NCI-H1417 (cell line): Measurements from ENCODE around the gene KCNIP4.

ENCODE experiments used
- DNase-seq, 3 experiments: peaks; one replicate each; lab custom pipeline; 2025; lab: John Stamatoyannopoulos, UW

KCNIP4 gene

GRCh38 chr4:21688596-21689265 lies 259.8 kb downstream of the KCNIP4 start:
- DNase-seq = no peak

DNA sequence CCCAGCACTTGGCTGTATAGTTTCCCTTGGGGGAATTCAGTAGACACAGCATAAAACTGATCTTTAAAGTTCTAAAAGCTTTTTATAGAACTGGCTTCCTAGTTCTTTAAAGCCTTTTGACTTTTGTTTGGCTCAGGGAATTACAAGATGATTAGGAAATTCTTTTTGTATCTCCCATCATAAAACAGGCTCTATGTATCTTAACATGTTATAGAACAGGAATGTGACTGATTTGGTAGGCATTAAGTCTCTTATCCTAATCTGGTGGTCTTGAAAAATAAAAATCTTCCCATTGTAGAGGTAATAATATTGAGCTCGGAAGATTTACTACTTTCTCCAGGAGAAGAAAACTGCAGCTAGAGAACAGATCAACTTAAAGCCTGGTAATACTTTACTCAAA lies 262.7 kb downstream of the KCNIP4 start:
- no peak for DNase-seq

DNA sequence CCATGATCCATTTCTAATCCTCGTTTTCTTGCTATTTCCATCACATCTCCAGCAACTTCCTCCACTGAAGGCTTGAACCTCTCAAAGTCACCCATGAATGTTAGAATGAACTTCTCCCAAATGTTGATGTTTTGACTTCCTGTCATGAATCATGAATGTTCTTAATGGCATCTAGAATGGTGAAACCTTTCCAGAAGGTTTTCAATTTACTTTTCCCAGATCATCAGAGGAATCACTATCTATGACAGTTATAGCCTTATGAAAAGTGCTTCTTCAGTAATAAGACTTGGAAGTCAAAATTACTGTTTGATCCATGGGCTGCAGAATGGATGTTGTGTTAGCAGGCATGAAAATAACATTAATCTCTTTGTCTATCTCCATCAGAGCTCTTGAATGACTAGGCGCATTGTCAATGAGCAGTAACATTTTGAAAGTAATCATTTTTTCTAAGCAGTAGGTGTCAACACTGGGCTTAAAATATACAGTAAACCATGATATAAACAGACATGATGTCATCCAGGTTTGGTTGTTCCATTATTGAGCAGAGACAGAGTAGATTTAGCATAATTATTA lies 268.2 kb downstream of the KCNIP4 start:
- DNase-seq = no peak

DNA sequence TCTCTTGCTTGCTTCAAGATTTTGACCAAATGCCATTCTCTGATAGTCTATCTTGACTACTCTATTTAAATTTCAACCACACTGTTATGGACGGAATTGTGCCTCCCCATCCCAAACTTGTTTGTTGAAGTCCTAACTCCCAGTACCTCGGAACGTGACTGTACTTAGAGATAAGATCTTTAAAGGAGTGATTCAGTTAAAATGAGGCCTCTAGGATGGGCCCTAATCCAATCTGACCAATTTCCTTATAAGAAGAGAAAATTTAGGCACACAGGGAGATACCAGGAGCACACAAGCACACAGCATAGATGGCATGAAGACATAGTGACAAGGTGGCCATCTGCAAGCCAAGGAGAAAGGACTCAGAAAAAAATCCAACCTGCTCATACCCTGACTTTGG lies 269.9 kb downstream of the KCNIP4 start:
- DNase-seq = no peak

- no peak for DNase-seq
Observed at GRCh38 chr4:21677173-21677572, 271.4 kb downstream of the KCNIP4 start.

DNA sequence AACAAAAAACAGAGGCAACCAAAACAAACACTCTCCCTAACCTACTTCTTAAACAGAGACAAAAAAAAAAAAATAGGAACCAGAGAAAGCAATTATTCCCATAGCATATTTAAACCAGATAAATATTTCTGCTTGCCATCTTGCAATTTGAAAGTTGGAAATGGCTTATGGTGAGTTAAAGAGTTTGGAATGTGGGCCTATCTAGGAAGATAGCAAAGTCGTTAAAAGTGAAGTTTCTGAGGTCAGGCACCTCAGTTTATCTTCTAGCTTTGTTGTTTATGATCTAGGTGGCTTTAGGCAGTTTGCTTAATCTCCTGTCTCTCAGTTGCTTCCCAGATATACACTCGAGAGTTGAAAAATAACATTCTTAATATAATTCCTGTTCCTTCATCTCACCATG lies 284.2 kb downstream of the KCNIP4 start:
- no peak for DNase-seq

GRCh38 chr4:21656832-21657231 lies 291.7 kb downstream of the KCNIP4 start:
- DNase-seq = no peak

- no peak for DNase-seq
Observed at GRCh38 chr4:21655031-21655430, 293.5 kb downstream of the KCNIP4 start.

GRCh38 chr4:21652508-21653231 lies 295.9 kb downstream of the KCNIP4 start:
- DNase-seq = peak in 1 of 3 experiments; percentile 6

- DNase-seq = peak in 1 of 3 experiments; percentile 9
Observed at GRCh38 chr4:21649391-21650090, 299.0 kb downstream of the KCNIP4 start.

GRCh38 chr4:21645776-21646175 lies 302.8 kb downstream of the KCNIP4 start:
- no peak for DNase-seq

- DNase-seq = no peak
Observed at GRCh38 chr4:21641696-21642095, 306.9 kb downstream of the KCNIP4 start.

GRCh38 chr4:21638171-21638725 lies 310.3 kb downstream of the KCNIP4 start:
- no peak for DNase-seq

- DNase-seq = no peak
Observed at GRCh38 chr4:21628916-21629610, 319.5 kb downstream of the KCNIP4 start.

GRCh38 chr4:21628116-21628670 lies 320.4 kb downstream of the KCNIP4 start:
- DNase-seq = no peak

- peak in 1 of 3 experiments; percentile 6 for DNase-seq
Observed at GRCh38 chr4:21625447-21625846, 323.1 kb downstream of the KCNIP4 start.

DNA sequence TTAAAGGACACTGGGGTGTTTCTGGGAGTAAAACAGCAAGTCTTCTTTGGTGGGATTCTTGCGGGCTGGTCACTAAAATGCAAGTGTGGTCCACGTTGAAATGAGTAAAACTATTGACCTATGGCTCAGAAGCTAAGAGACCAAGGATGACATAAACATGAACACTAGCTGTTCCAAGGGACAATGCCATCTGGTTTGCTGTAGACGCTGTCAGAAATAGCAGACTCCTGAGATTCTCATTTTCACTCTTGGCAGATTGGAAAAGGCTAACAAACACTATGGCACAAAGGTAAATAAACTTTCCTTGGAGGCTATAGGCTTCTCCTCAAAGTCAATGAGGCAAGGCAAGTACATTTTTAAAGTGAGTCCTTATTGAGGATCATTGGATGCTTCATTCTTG lies 343.6 kb downstream of the KCNIP4 start:
- no peak for DNase-seq

DNA sequence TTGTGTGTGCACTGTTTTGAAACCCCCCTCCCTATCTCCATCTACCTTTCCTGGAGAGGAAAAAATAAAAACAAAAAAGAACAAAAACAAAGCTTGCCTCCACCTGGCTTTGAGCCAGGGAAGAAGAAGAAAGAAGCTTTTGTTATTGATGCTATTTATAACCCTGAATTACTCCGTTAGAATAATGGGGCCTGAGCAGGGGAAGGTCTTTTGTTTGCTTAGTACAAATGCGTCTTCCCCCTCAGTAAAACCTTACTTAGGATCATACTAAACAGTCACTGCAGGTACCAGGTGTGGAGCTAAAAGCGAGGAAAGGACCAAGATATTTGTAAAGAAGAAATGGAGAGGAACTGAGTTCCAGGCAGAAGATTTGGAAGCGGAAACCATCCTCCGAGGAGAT lies 352.1 kb downstream of the KCNIP4 start:
- DNase-seq = peak in 2 of 3 experiments; percentile 28 to 66

DNA sequence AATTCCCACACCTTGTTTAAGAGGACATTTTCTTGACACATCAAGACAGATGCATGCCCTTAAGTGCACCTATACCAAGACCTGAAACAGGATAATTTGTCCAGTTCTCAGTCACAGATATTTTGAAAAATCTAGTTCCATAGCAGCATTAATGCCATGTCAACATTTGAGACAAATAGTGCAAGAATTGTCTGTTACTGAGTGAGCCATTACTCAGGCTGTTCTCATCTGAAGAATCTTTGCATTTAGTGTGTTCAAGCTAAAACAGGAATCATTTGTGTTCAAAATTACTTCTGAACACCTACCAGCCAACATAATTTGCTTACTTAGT lies 354.9 kb downstream of the KCNIP4 start:
- DNase-seq = no peak

GRCh38 chr4:21592970-21593670 lies 355.5 kb downstream of the KCNIP4 start:
- no peak for DNase-seq

DNA sequence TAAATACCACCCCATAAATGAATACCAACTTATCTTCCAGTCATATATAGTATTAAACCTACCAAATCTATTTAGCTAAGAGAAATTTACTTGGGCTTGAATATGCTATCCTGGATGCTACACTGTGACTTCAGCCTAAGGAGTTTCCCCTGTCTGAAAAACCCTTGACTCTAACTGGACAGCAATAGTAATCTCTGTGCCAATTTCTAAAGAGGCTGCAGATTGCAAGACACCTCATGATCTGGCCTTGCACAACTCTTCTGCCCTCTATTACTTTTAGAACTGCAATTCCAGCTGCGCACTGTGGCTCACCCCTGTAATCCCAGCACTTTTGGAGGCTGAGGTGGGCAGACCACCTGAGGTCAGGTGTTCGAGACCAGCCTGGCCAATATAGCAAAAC lies 371.5 kb downstream of the KCNIP4 start:
- no peak for DNase-seq
